ENCODE data around the gene RPTOR.

DNA sequence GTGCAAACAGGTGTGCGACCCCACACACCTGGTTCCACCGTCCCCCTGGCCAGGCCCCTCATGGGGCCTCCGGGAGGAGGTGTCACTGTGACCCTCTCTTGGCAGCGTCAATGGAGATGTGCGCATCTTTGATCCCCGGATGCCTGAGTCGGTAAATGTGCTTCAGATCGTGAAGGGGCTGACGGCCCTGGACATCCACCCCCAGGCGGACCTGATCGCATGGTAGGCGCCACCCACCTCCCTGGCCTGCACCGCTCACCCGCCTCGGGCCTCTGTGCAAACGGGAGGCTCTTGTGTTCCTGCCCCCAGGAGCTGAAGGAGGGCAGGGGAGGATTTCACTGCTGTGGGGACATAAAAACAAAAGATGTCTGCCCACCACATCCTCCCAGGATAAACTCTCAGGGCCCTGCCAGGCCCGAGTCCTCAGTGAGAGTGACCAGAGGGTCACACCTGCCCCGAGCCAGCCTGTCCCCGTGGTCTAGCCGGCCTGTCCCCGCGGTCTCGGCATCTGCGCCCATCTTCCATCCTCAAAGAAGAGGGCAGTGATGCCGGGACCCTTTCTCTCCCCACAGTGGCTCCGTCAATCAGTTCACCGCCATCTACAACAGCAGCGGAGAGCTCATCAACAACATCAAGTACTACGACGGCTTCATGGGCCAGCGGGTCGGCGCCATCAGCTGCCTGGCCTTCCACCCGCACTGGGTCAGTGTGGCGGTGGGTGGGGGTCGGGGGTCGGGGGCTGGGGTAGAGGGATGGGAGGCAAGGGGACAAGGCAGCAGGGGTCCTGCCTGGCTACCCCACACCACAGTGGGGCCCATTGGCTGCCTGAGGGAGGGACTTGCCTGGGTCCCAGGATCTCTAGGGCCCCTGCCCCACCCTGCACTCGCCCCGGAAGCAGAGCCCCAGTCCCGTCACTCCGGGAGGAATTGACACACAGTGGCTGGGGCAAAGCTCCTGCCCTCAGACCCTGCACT, 418.0 kb downstream of the RPTOR start:
- TF ChIP-seq, protein P1, sequence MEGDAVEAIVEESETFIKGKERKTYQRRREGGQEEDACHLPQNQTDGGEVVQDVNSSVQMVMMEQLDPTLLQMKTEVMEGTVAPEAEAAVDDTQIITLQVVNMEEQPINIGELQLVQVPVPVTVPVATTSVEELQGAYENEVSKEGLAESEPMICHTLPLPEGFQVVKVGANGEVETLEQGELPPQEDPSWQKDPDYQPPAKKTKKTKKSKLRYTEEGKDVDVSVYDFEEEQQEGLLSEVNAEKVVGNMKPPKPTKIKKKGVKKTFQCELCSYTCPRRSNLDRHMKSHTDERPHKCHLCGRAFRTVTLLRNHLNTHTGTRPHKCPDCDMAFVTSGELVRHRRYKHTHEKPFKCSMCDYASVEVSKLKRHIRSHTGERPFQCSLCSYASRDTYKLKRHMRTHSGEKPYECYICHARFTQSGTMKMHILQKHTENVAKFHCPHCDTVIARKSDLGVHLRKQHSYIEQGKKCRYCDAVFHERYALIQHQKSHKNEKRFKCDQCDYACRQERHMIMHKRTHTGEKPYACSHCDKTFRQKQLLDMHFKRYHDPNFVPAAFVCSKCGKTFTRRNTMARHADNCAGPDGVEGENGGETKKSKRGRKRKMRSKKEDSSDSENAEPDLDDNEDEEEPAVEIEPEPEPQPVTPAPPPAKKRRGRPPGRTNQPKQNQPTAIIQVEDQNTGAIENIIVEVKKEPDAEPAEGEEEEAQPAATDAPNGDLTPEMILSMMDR (IDR thresholded peaks at IDR 0.05), result no peak
- TF ChIP-seq POLR2AphosphoS5 (IDR thresholded peaks at IDR 0.05), result no peak
